Endothelial cell of umbilical vein (primary cell): Measurements from ENCODE around the gene SLC10A7. TPM values are rescaled to one million over a fixed set of nuclear protein-coding genes. Genes with fewer than 3 reads are reported as not detected.

Source experiments
- BruUV-seq: library from RNA; stranded (reverse); fragments of 400-500 nt; replicated peaks from 2 replicates; lab custom pipeline; 2021; lab: Mats Ljungman, UMichigan
- CTCF ChIA-PET: fragments of 300-600, 350-600 bp; sonication (Branson Sonifier 250); formaldehyde crosslinking; loops from one replicate; lab custom pipeline; 2021; ENCODE audit warnings: antibody characterized with exemption, inconsistent platforms; lab: Charles Lee
- POLR2A ChIA-PET: fragments of 300-600, 350-600 bp; sonication (Branson Sonifier 250); formaldehyde crosslinking; loops from one replicate; lab custom pipeline; 2021; ENCODE audit warnings: antibody characterized with exemption, inconsistent platforms; lab: Charles Lee
- DNase-seq: peaks from one replicate; pipeline ENCODE4 v3.0.0-alpha.2; 2011; ENCODE audit warnings: low read depth, low spot score
- FAIRE-seq: peaks from 2 replicates; lab custom pipeline; 2011; peaks lifted over from hg19 to GRCh38; lab: Jason Lieb, UNC
- H2AFZ ChIP-seq: 2 replicates; pipeline ENCODE4 v1.6.0; 2012; ENCODE audit warnings: low read depth, low read length, control low read depth, inconsistent platforms
- H3K27ac ChIP-seq: 2 replicates; pipeline ENCODE4 v1.5.1; 2011; ENCODE audit warnings: low read depth, mild to moderate bottlenecking, control low read depth, low read length, moderate library complexity; ENCODE audit not compliant: insufficient read depth
- H3K27me3 ChIP-seq, 2 experiments: 2 replicates each; pipeline versions ENCODE4 v1.6.0 to v1.6.1; 2011; ENCODE audit warnings: low read length in 2 of 2, mixed read lengths in 1 of 2; ENCODE audit not compliant: control insufficient read depth in 2 of 2, insufficient read depth in 2 of 2
- H3K36me3 ChIP-seq, 2 experiments: 2 replicates in 1 of 2; 3 replicates in 1 of 2; pipeline ENCODE4 v1.5.1; 2011; ENCODE audit warnings: low read length in 2 of 2, mild to moderate bottlenecking in 1 of 2, moderate library complexity in 1 of 2; ENCODE audit not compliant: control insufficient read depth in 2 of 2, insufficient read depth in 2 of 2; ENCODE audit errors: extremely low read depth in 1 of 2
- H3K4me1 ChIP-seq: 3 replicates; pipeline ENCODE4 v1.5.1; 2011; ENCODE audit warnings: mild to moderate bottlenecking, low read length; ENCODE audit not compliant: control insufficient read depth, insufficient read depth; ENCODE audit errors: extremely low read depth
- H3K4me2 ChIP-seq: 2 replicates; pipeline ENCODE4 v1.6.1; 2011; ENCODE audit warnings: low read length, control low read depth, mixed read lengths; ENCODE audit not compliant: insufficient read depth
- H3K4me3 ChIP-seq, 3 experiments: fragments of 200-600 bp in 1 of 3; sonication (generic), shearing (Covaris generic) in 1 of 3; replicated peaks in 1 of 3; 2 replicates each; pipeline ENCODE4 v1.5.1; 2011 to 2016; ENCODE audit warnings: control low read depth in 3 of 3, low read length in 3 of 3, mild to moderate bottlenecking in 2 of 3, inconsistent platforms in 1 of 3, low read depth in 1 of 3, moderate library complexity in 1 of 3; ENCODE audit not compliant: insufficient read depth in 1 of 3
- H3K79me2 ChIP-seq: 2 replicates; pipeline ENCODE4 v1.6.0; 2012; ENCODE audit warnings: low read length, inconsistent platforms; ENCODE audit not compliant: control insufficient read depth, insufficient read depth
- H3K9ac ChIP-seq: replicated peaks from 2 replicates; pipeline ENCODE3; 2011; ENCODE audit warnings: low read length, control low read depth; ENCODE audit not compliant: insufficient read depth; ENCODE audit errors: extremely low read depth
- H3K9me1 ChIP-seq: replicated peaks from 3 replicates; pipeline ENCODE4 v1.6.0; 2011; ENCODE audit warnings: mild to moderate bottlenecking, low read length; ENCODE audit not compliant: control insufficient read depth, insufficient read depth; ENCODE audit errors: extremely low read depth
- H3K9me3 ChIP-seq: replicated peaks from 2 replicates; pipeline ENCODE4 v1.5.1; 2012; ENCODE audit warnings: low read length, inconsistent platforms; ENCODE audit not compliant: control insufficient read depth, insufficient read depth
- H4K20me1 ChIP-seq: replicated peaks from 2 replicates; pipeline ENCODE3; 2011; ENCODE audit warnings: mild to moderate bottlenecking, low read length; ENCODE audit not compliant: control insufficient read depth, insufficient read depth; ENCODE audit errors: extremely low read depth
- EZH2 ChIP-seq: IDR thresholded peaks from 2 replicates; pipeline ENCODE4 v1.6.1; 2012; ENCODE audit warnings: borderline replicate concordance, low read depth, mild to moderate bottlenecking, moderate library complexity, low read length, inconsistent platforms; ENCODE audit not compliant: severe bottlenecking
- FOS ChIP-seq: IDR thresholded peaks from 2 replicates; pipeline ENCODE4 v1.6.1; 2011; ENCODE audit warnings: mild to moderate bottlenecking, low read length, moderate library complexity, borderline replicate concordance; ENCODE audit not compliant: insufficient read depth
- GATA2 ChIP-seq: IDR thresholded peaks from 2 replicates; pipeline ENCODE4 v1.7.0; 2011; ENCODE audit warnings: low read depth, mild to moderate bottlenecking, moderate library complexity, mixed read lengths, low read length; ENCODE audit not compliant: insufficient read length, insufficient read depth
- JUN ChIP-seq: IDR thresholded peaks from 2 replicates; pipeline ENCODE4 v1.6.1; 2011; ENCODE audit warnings: borderline replicate concordance, low read depth; ENCODE audit not compliant: insufficient read length, insufficient read depth
- MAX ChIP-seq: IDR thresholded peaks from 2 replicates; pipeline ENCODE4 v1.6.1; 2011; ENCODE audit not compliant: insufficient read depth, insufficient read length
- POLR2A ChIP-seq: IDR thresholded peaks from 2 replicates; pipeline ENCODE4 v1.6.1; 2012; ENCODE audit warnings: low read depth, mild to moderate bottlenecking, control low read depth, low read length
- POLR2AphosphoS5 ChIP-seq: IDR thresholded peaks from 2 replicates; pipeline ENCODE4 v1.6.1; 2012; ENCODE audit warnings: low read depth, mild to moderate bottlenecking, control low read depth, low read length, moderate library complexity; ENCODE audit not compliant: insufficient read depth
- dilution Hi-C: fragments of 300-500 bp; cut with MboI; formaldehyde crosslinking; loops from one replicate; pipeline ENCODE4 v1.15.0; 2019; ENCODE audit warnings: low sequenced_read_pairs; ENCODE audit not compliant: extremely low pct_ligation_motif_present
- intact Hi-C: fragments of 100-400 bp; cut with micrococcal nuclease; formaldehyde crosslinking; loops from one replicate; pipeline ENCODE4 v1.10.0; 2022
- polyA plus RNA-seq, 4 experiments: library from polyadenylated mRNA; depleted of rRNA in 3 of 4; stranded (reverse) in 3 of 4; unstranded in 1 of 4; fragments of >200 nt; gene quantifications; 2 replicates each; pipeline versions ENCODE4 v1.2.1 to v1.2.3, GENCODE V29; 2011 to 2012; ENCODE audit warnings: missing spikeins in 1 of 4
- total RNA-seq: library from RNA; stranded (reverse); gene quantifications from 2 replicates; pipeline ENCODE4 v1.2.3, GENCODE V29; 2021
- TF ChIP-seq, protein P1 (sequence below), 2 donors: IDR thresholded peaks; 1 replicate in 1 of 2; 2 replicates in 1 of 2; pipeline ENCODE4 v1.5.1; 2011; ENCODE audit warnings: low read length in 2 of 2, mild to moderate bottlenecking in 2 of 2, moderate library complexity in 2 of 2, control low read depth in 1 of 2, inconsistent platforms in 1 of 2, low read depth in 1 of 2; ENCODE audit not compliant: insufficient read depth in 1 of 2; ENCODE audit errors: extremely low read depth in 1 of 2

Gene SLC10A7
- total and polyA plus RNA-seq, 2 donors (not counting 3 experiments of a cell fraction or from before 2014, with no cell fraction given), result 13.6 to 20.4 TPM

GRCh38 chr4:146511381-146511780 is 10.4 kb downstream of the SLC10A7 start:
- Histone ChIP-seq H3K9me1 (no peaks in the 10 kb centered on the region), H3K27ac (no peak overlapping the region), H3K27me3 (no peaks in the 10 kb centered on the region), H3K79me2 (no peaks in the 10 kb centered on the region), H3K4me2 (no peak overlapping the region), H4K20me1 (no peaks in the 10 kb centered on the region), H3K9me3 (no peaks in the 10 kb centered on the region), H3K4me3 (no peak overlapping the region), H3K4me1 (no peaks in the 10 kb centered on the region), H3K9ac (no peak overlapping the region), H2AFZ (no peak overlapping the region), H3K36me3 (no peaks in the 10 kb centered on the region)
- no peak for DNase-seq
- POLR2A ChIA-PET, result no interaction called here
- peak; percentile 31 for FAIRE-seq
- BruUV-seq, result no TSS peak
- intact Hi-C loops, result no loop called here
- CTCF ChIA-PET, result interaction anchor here (0.6 to 2.3 kb wide), 3 partner anchors 15 to 168 kb away, joined by 3 to 6 read pairs (median 4); no protein-coding TSS in a partner anchor
- TF ChIP-seq EZH2, result no peak
- no peak for TF ChIP-seq GATA2
- no peak for TF ChIP-seq POLR2AphosphoS5
- TF ChIP-seq JUN, result no peak
- no peak for TF ChIP-seq MAX
- dilution Hi-C loops, result no loop called here

DNA sequence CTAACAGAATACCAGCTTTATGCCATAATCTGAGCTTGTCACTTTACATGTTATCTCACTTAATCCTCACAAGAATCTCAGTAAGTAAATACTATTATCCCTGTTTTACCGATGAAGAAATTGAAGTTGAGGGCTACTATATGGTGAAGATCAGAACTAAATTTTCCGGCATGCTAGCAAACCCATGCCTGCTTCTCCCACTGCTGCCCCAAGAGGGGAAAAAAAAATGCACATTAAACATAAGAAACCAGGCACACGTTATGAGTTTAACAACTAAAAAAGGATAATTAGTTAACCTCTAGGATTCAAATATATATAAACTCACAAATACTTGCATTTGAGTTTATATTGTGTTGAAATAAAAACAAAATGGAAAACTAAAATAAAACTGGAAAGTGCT is 10.8 kb downstream of the SLC10A7 start:
- intact Hi-C loops, result no loop called here
- no peak for DNase-seq
- Histone ChIP-seq H4K20me1 (no peaks in the 10 kb centered on the region), H3K9me3 (no peaks in the 10 kb centered on the region), H3K79me2 (no peaks in the 10 kb centered on the region), H3K4me3 (no peak overlapping the region), H3K27me3 (no peaks in the 10 kb centered on the region), H3K9me1 (no peaks in the 10 kb centered on the region), H3K27ac (no peak overlapping the region), H2AFZ (no peak overlapping the region), H3K36me3 (no peaks in the 10 kb centered on the region), H3K9ac (no peak overlapping the region), H3K4me1 (no peaks in the 10 kb centered on the region), H3K4me2 (no peak overlapping the region)
- CTCF ChIA-PET, result interaction anchor here (1.5 to 2.3 kb wide), 2 partner anchors 15 to 168 kb away, joined by 3 to 6 read pairs; no protein-coding TSS in a partner anchor
- TF ChIP-seq JUN, result no peak
- no peak for TF ChIP-seq POLR2A
- TF ChIP-seq, protein P1, sequence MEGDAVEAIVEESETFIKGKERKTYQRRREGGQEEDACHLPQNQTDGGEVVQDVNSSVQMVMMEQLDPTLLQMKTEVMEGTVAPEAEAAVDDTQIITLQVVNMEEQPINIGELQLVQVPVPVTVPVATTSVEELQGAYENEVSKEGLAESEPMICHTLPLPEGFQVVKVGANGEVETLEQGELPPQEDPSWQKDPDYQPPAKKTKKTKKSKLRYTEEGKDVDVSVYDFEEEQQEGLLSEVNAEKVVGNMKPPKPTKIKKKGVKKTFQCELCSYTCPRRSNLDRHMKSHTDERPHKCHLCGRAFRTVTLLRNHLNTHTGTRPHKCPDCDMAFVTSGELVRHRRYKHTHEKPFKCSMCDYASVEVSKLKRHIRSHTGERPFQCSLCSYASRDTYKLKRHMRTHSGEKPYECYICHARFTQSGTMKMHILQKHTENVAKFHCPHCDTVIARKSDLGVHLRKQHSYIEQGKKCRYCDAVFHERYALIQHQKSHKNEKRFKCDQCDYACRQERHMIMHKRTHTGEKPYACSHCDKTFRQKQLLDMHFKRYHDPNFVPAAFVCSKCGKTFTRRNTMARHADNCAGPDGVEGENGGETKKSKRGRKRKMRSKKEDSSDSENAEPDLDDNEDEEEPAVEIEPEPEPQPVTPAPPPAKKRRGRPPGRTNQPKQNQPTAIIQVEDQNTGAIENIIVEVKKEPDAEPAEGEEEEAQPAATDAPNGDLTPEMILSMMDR (IDR thresholded peaks at IDR 0.05; ENCODE audit: extremely low read depth in 1 of 2, insufficient read depth in 1 of 2, low read depth in 1 of 2, low read length in 2 of 2), result no peak
- TF ChIP-seq MAX, result no peak
- no peak for TF ChIP-seq GATA2
- no peak for TF ChIP-seq FOS
- FAIRE-seq, result no peak
- dilution Hi-C loops, result no loop called here
- no TSS peak for BruUV-seq
- POLR2A ChIA-PET, result no interaction called here
